ENCODE data around the gene TMEM263.
"Not testable (repeated sequence)": the region's sequence is repeated elsewhere in the genome, so short reads cannot be mapped to it uniquely, and the experiment has no call there.

TMEM263 gene

GRCh38 chr12:106999446-106999845 lies 43.7 kb downstream of the TMEM263 start:
- Histone ChIP-seq H3K27me3 (ENCODE audit: control insufficient read depth, insufficient read depth, low read length) (no peaks in the 10 kb centered on the region), H3K4me3 (ENCODE audit: low read length) (no peak overlapping the region), H3K4me1 (ENCODE audit: control insufficient read depth, insufficient read depth, low read length) (peaks cover 6% of the 10 kb centered on the region), H3K36me3 (ENCODE audit: control insufficient read depth, insufficient read depth, low read length) (peaks cover 4% of the 10 kb centered on the region), H3K9ac (ENCODE audit: low read length) (no peak overlapping the region), H3K27ac (ENCODE audit: low read depth, low read length) (no peak overlapping the region)

GRCh38 chr12:107002665-107003064 lies 47.0 kb downstream of the TMEM263 start:
- H3K27ac ChIP-seq (ENCODE audit: low read depth, low read length); H3K36me3 ChIP-seq (ENCODE audit: control insufficient read depth, insufficient read depth, low read length); H3K27me3 ChIP-seq (ENCODE audit: control insufficient read depth, insufficient read depth, low read length); H3K4me1 ChIP-seq (ENCODE audit: control insufficient read depth, insufficient read depth, low read length); H3K4me3 ChIP-seq (ENCODE audit: low read length); H3K9ac ChIP-seq (ENCODE audit: low read length): not testable (repeated sequence)

GRCh38 chr12:107007411-107007810 lies 51.7 kb downstream of the TMEM263 start:
- H3K27ac ChIP-seq (ENCODE audit: low read depth, low read length) = no peak overlapping the region
- H3K4me3 ChIP-seq (ENCODE audit: low read length) = no peak overlapping the region
- H3K4me1 ChIP-seq (ENCODE audit: control insufficient read depth, insufficient read depth, low read length) = no peaks in the 10 kb centered on the region
- H3K36me3 ChIP-seq (ENCODE audit: control insufficient read depth, insufficient read depth, low read length) = no peaks in the 10 kb centered on the region
- H3K9ac ChIP-seq (ENCODE audit: low read length) = no peak overlapping the region
- H3K27me3 ChIP-seq (ENCODE audit: control insufficient read depth, insufficient read depth, low read length) = no peaks in the 10 kb centered on the region

GRCh38 chr12:107011519-107011918 lies 55.8 kb downstream of the TMEM263 start:
- no peak overlapping the region for H3K4me3 ChIP-seq (ENCODE audit: low read length)
- H3K36me3 ChIP-seq (ENCODE audit: control insufficient read depth, insufficient read depth, low read length) = no peaks in the 10 kb centered on the region
- no peaks in the 10 kb centered on the region for H3K4me1 ChIP-seq (ENCODE audit: control insufficient read depth, insufficient read depth, low read length)
- H3K27ac ChIP-seq (ENCODE audit: low read depth, low read length) = no peak overlapping the region
- no peak overlapping the region for H3K9ac ChIP-seq (ENCODE audit: low read length)
- no peaks in the 10 kb centered on the region for H3K27me3 ChIP-seq (ENCODE audit: control insufficient read depth, insufficient read depth, low read length)

- no peak overlapping the region for H3K27ac ChIP-seq (ENCODE audit: low read depth, low read length)
- H3K9ac ChIP-seq (ENCODE audit: low read length) = no peak overlapping the region
- no peak overlapping the region for H3K4me3 ChIP-seq (ENCODE audit: low read length)
- H3K4me1 ChIP-seq (ENCODE audit: control insufficient read depth, insufficient read depth, low read length) = no peaks in the 10 kb centered on the region
- H3K36me3 ChIP-seq (ENCODE audit: control insufficient read depth, insufficient read depth, low read length) = no peaks in the 10 kb centered on the region
- H3K27me3 ChIP-seq (ENCODE audit: control insufficient read depth, insufficient read depth, low read length) = no peaks in the 10 kb centered on the region
Measured at GRCh38 chr12:107012736-107013425, 57.2 kb downstream of the TMEM263 start.

GRCh38 chr12:107014055-107014454 lies 58.3 kb downstream of the TMEM263 start:
- Histone ChIP-seq H3K27me3 (ENCODE audit: control insufficient read depth, insufficient read depth, low read length) (no peaks in the 10 kb centered on the region), H3K36me3 (ENCODE audit: control insufficient read depth, insufficient read depth, low read length) (no peaks in the 10 kb centered on the region), H3K4me3 (ENCODE audit: low read length) (no peak overlapping the region), H3K4me1 (ENCODE audit: control insufficient read depth, insufficient read depth, low read length) (no peaks in the 10 kb centered on the region), H3K27ac (ENCODE audit: low read depth, low read length) (no peak overlapping the region), H3K9ac (ENCODE audit: low read length) (no peak overlapping the region)

GRCh38 chr12:107017042-107017441 lies 61.3 kb downstream of the TMEM263 start:
- no peak overlapping the region for H3K4me3 ChIP-seq (ENCODE audit: low read length)
- no peaks in the 10 kb centered on the region for H3K27me3 ChIP-seq (ENCODE audit: control insufficient read depth, insufficient read depth, low read length)
- H3K27ac ChIP-seq (ENCODE audit: low read depth, low read length) = no peak overlapping the region
- H3K36me3 ChIP-seq (ENCODE audit: control insufficient read depth, insufficient read depth, low read length) = no peaks in the 10 kb centered on the region
- H3K9ac ChIP-seq (ENCODE audit: low read length) = no peak overlapping the region
- H3K4me1 ChIP-seq (ENCODE audit: control insufficient read depth, insufficient read depth, low read length) = no peaks in the 10 kb centered on the region

GRCh38 chr12:107019546-107019945 lies 63.8 kb downstream of the TMEM263 start:
- H3K36me3 ChIP-seq (ENCODE audit: control insufficient read depth, insufficient read depth, low read length) = no peaks in the 10 kb centered on the region
- no peak overlapping the region for H3K27ac ChIP-seq (ENCODE audit: low read depth, low read length)
- H3K4me3 ChIP-seq (ENCODE audit: low read length) = no peak overlapping the region
- H3K9ac ChIP-seq (ENCODE audit: low read length) = no peak overlapping the region
- no peaks in the 10 kb centered on the region for H3K27me3 ChIP-seq (ENCODE audit: control insufficient read depth, insufficient read depth, low read length)
- no peaks in the 10 kb centered on the region for H3K4me1 ChIP-seq (ENCODE audit: control insufficient read depth, insufficient read depth, low read length)
